Measurements from ENCODE around the gene ADAM10.

The ADAM10 gene

GRCh38 chr15:58632789-58633188 is 116.7 kb downstream of the ADAM10 start:
- Histone ChIP-seq H3K27me3 (ENCODE audit: insufficient read depth, low read length, poor library complexity, severe bottlenecking) (no peaks in the 10 kb centered on the region), H3K9ac (ENCODE audit: low read depth, low read length, poor library complexity, severe bottlenecking) (no peak overlapping the region), H3F3A (ENCODE audit: low read depth) (no peaks in the 10 kb centered on the region), H3K79me2 (ENCODE audit: insufficient read depth, low read length) (no peaks in the 10 kb centered on the region), H3K4me1 (ENCODE audit: insufficient read depth, low read length, poor library complexity, severe bottlenecking) (peaks cover 18% of the 10 kb centered on the region), H3K9me3 (ENCODE audit: insufficient read depth, low read depth, low read length) (no peaks in the 10 kb centered on the region), H2AFZ (ENCODE audit: low read length) (no peak overlapping the region), H4K20me1 (ENCODE audit: insufficient read depth, low read length, poor library complexity, severe bottlenecking) (no peaks in the 10 kb centered on the region), H3K4me3 (ENCODE audit: low read length, poor library complexity, severe bottlenecking) (no peak overlapping the region), H3K4me2 (ENCODE audit: low read depth, low read length, poor library complexity, severe bottlenecking) (no peak overlapping the region), H3K36me3 (ENCODE audit: insufficient read depth, low read length) (peaks cover 51% of the 10 kb centered on the region), H3K9me2 (replicated peaks; ENCODE audit: low read depth, low read length) (no peaks in the 10 kb centered on the region)
- no peak for TF ChIP-seq CTCF (conservative IDR thresholded peaks at IDR 0.05; ENCODE audit: low read length)
- TF ChIP-seq EZH2phosphoT487 (IDR thresholded peaks at IDR 0.05; ENCODE audit: borderline replicate concordance) = no peak

- Histone ChIP-seq H3K36me3 (ENCODE audit: insufficient read depth, low read length) (peaks cover 55% of the 10 kb centered on the region), H3K4me2 (ENCODE audit: low read depth, low read length, poor library complexity, severe bottlenecking) (no peak overlapping the region), H3K27me3 (ENCODE audit: insufficient read depth, low read length, poor library complexity, severe bottlenecking) (no peaks in the 10 kb centered on the region), H3K4me1 (ENCODE audit: insufficient read depth, low read length, poor library complexity, severe bottlenecking) (peaks cover 24% of the 10 kb centered on the region), H3K9me3 (ENCODE audit: insufficient read depth, low read depth, low read length) (no peaks in the 10 kb centered on the region), H4K20me1 (ENCODE audit: insufficient read depth, low read length, poor library complexity, severe bottlenecking) (no peaks in the 10 kb centered on the region), H3K9me2 (replicated peaks; ENCODE audit: low read depth, low read length) (no peaks in the 10 kb centered on the region), H2AFZ (ENCODE audit: low read length) (no peak overlapping the region), H3K79me2 (ENCODE audit: insufficient read depth, low read length) (no peaks in the 10 kb centered on the region), H3K9ac (ENCODE audit: low read depth, low read length, poor library complexity, severe bottlenecking) (no peak overlapping the region), H3K4me3 (ENCODE audit: low read length, poor library complexity, severe bottlenecking) (no peak overlapping the region), H3F3A (ENCODE audit: low read depth) (no peaks in the 10 kb centered on the region)
- TF ChIP-seq CTCF (conservative IDR thresholded peaks at IDR 0.05; ENCODE audit: low read length) = no peak
- no peak for TF ChIP-seq EZH2phosphoT487 (IDR thresholded peaks at IDR 0.05; ENCODE audit: borderline replicate concordance)
These were observed 118.2 kb downstream of the ADAM10 start for GRCh38 chr15:58631319-58631718.

- TF ChIP-seq CTCF (conservative IDR thresholded peaks at IDR 0.05; ENCODE audit: low read length) (no peak), EZH2phosphoT487 (IDR thresholded peaks at IDR 0.05; ENCODE audit: borderline replicate concordance) (no peak)
- Histone ChIP-seq H3K4me3 (ENCODE audit: low read length, poor library complexity, severe bottlenecking) (no peak overlapping the region), H3K9me3 (ENCODE audit: insufficient read depth, low read depth, low read length) (no peaks in the 10 kb centered on the region), H3K9ac (ENCODE audit: low read depth, low read length, poor library complexity, severe bottlenecking) (peak overlapping the region; percentile 66), H3K9me2 (replicated peaks; ENCODE audit: low read depth, low read length) (no peaks in the 10 kb centered on the region), H3K27me3 (ENCODE audit: insufficient read depth, low read length, poor library complexity, severe bottlenecking) (no peaks in the 10 kb centered on the region), H2AFZ (ENCODE audit: low read length) (no peak overlapping the region), H3K4me2 (ENCODE audit: low read depth, low read length, poor library complexity, severe bottlenecking) (no peak overlapping the region), H3K4me1 (ENCODE audit: insufficient read depth, low read length, poor library complexity, severe bottlenecking) (peaks cover 24% of the 10 kb centered on the region), H3F3A (ENCODE audit: low read depth) (0 out of 2 replicates have a peak, but pooled peaks cover 5% of the 10 kb centered on the region), H3K79me2 (ENCODE audit: insufficient read depth, low read length) (no peaks in the 10 kb centered on the region), H3K36me3 (ENCODE audit: insufficient read depth, low read length) (peaks cover 72% of the 10 kb centered on the region), H4K20me1 (ENCODE audit: insufficient read depth, low read length, poor library complexity, severe bottlenecking) (no peaks in the 10 kb centered on the region)
These were observed 119.9 kb downstream of the ADAM10 start for GRCh38 chr15:58629625-58630024.

All from Loucy (cell line).